Kidney (tissue), 14 donors: Measurements from ENCODE around the gene INAFM2. TPM values are rescaled to one million over a fixed set of nuclear protein-coding genes. Genes with fewer than 3 reads are reported as not detected.

Experiments
- DNase-seq, 5 donors: peaks; one replicate each; pipeline ENCODE4 v3.0.0-alpha.2; 2013 to 2020
- FAIRE-seq: peaks from 2 replicates; lab custom pipeline; 2012; peaks lifted over from hg19 to GRCh38; lab: Jason Lieb, UNC
- H3K27ac ChIP-seq, 2 donors: one replicate each; pipeline ENCODE4 v1.7.0; 2013; ENCODE audit warnings: low read depth in 2 of 2, low read length in 2 of 2, inconsistent platforms in 1 of 2
- H3K27me3 ChIP-seq: one replicate; pipeline ENCODE4 v1.7.1; 2013; ENCODE audit warnings: low read length, inconsistent platforms; ENCODE audit not compliant: control insufficient read depth, insufficient read depth
- H3K36me3 ChIP-seq, 3 donors: one replicate each; pipeline versions ENCODE4 v1.7.0 to v1.7.1; 2013; ENCODE audit warnings: low read length in 3 of 3, control low read depth in 1 of 3, inconsistent platforms in 1 of 3; ENCODE audit not compliant: insufficient read depth in 3 of 3, control insufficient read depth in 2 of 3
- H3K4me1 ChIP-seq, 3 donors: one replicate each; pipeline versions ENCODE4 v1.7.0 to v1.7.1; 2013; ENCODE audit warnings: low read length in 3 of 3, inconsistent platforms in 1 of 3, low read depth in 1 of 3; ENCODE audit not compliant: control insufficient read depth in 2 of 3, insufficient read depth in 2 of 3
- H3K4me3 ChIP-seq, 3 donors: one replicate each; pipeline versions ENCODE4 v1.7.0 to v1.8.1; 2013; ENCODE audit warnings: low read length in 3 of 3, control low read depth in 1 of 3, inconsistent platforms in 1 of 3
- H3K9ac ChIP-seq, 3 donors: one replicate each; pipeline versions ENCODE4 v1.7.0 to v1.7.1; 2013; ENCODE audit warnings: low read length in 3 of 3, control low read depth in 1 of 3, inconsistent platforms in 1 of 3
- H3K9me3 ChIP-seq, 3 donors: one replicate each; pipeline versions ENCODE4 v1.7.0 to v1.7.1; 2013; ENCODE audit warnings: low read length in 3 of 3, control low read depth in 1 of 3, inconsistent platforms in 1 of 3; ENCODE audit not compliant: control insufficient read depth in 2 of 3, insufficient read depth in 1 of 3
- CTCF ChIP-seq: IDR thresholded peaks from 3 replicates; pipeline ENCODE4 v1.5.1; 2012; ENCODE audit warnings: mild to moderate bottlenecking, moderate library complexity, borderline replicate concordance; ENCODE audit not compliant: insufficient read depth; ENCODE audit errors: extremely low read depth
- intact Hi-C: fragments of 100-400 bp; cut with DNase I; formaldehyde crosslinking; loops from one replicate; pipeline ENCODE4 v1.11.1; 2022
- polyA plus RNA-seq: library from polyadenylated mRNA; stranded (reverse); fragments of 350-450 nt; fragmentation: Illumina TruSeq; extraction: RNeasy Lipid Tissue Mini Kit (QIAGEN cat#74804); gene quantifications from one replicate; pipeline ENCODE4 v1.2.3, GENCODE V29; 2014; ENCODE audit warnings: low read depth, low replicate concordance; ENCODE audit not compliant: insufficient read depth
- total RNA-seq: library from RNA; stranded (reverse); fragmentation: NEBNext Ultra II Directional; extraction: Animal tissue kit (Norgen Biotek cat#: 25700); gene quantifications from one replicate; pipeline ENCODE4 v1.2.1, GENCODE V29; 2021
- donor health status: control.
- donor health status: control.
- donor health status: control.
- donor health status: control.
- donor health status: control.
- donor health status: DM: yes; HTN: yes; CAD: no.
- donor health status: Normal renal cell carcinoma (clear cell type).

INAFM2 gene
- total and polyA plus RNA-seq, 2 donors from 2014 or later: 14.7 to 21.6 TPM

GRCh38 chr15:40285554-40286011 is 37.9 kb upstream of the INAFM2 start:
- no peak for FAIRE-seq
- Histone ChIP-seq H3K27ac (no peak overlapping the region), H3K4me3 (no peak overlapping the region), H3K27me3 (peaks cover 16% of the 10 kb centered on the region), H3K36me3 (no peaks in the 10 kb centered on the region), H3K9me3 (no peaks in the 10 kb centered on the region), H3K4me1 (peaks cover 0 to 14% (median 10%) of the 10 kb centered on the region in 3 donors), H3K9ac (no peak overlapping the region)
- no peak for TF ChIP-seq CTCF
- intact Hi-C loops: no loop called here
- DNase-seq: no peak

GRCh38 chr15:40286061-40286532 is 37.4 kb upstream of the INAFM2 start:
- Histone ChIP-seq H3K36me3 (no peaks in the 10 kb centered on the region), H3K27me3 (peaks cover 11% of the 10 kb centered on the region), H3K27ac (no peak overlapping the region), H3K4me1 (peaks cover 0 to 17% (median 10%) of the 10 kb centered on the region in 3 donors), H3K9me3 (no peaks in the 10 kb centered on the region), H3K9ac (no peak overlapping the region), H3K4me3 (no peak overlapping the region)
- intact Hi-C loops: no loop called here
- FAIRE-seq (no peak), DNase-seq (no peak)
- no peak for TF ChIP-seq CTCF

- Histone ChIP-seq H3K27me3 (peaks cover 9% of the 10 kb centered on the region), H3K9me3 (no peaks in the 10 kb centered on the region), H3K9ac (no peak overlapping the region), H3K4me1 (peaks cover 0 to 18% (median 10%) of the 10 kb centered on the region in 3 donors), H3K4me3 (no peak overlapping the region), H3K27ac (no peak overlapping the region), H3K36me3 (no peaks in the 10 kb centered on the region)
- no peak for DNase-seq
- intact Hi-C loops: no loop called here
- FAIRE-seq: no peak
- no peak for TF ChIP-seq CTCF
These were observed 36.7 kb upstream of the INAFM2 start for GRCh38 chr15:40286794-40287193.

- FAIRE-seq (no peak), DNase-seq (no peak)
- no peak for TF ChIP-seq CTCF
- H3K9me3 ChIP-seq: no peaks in the 10 kb centered on the region
- no peaks in the 10 kb centered on the region for H3K36me3 ChIP-seq
- H3K4me1 ChIP-seq: peaks cover 0 to 12% (median 10%) of the 10 kb centered on the region in 3 donors
- H3K4me3 ChIP-seq: no peak overlapping the region
- no peak overlapping the region for H3K9ac ChIP-seq
- H3K27me3 ChIP-seq: peaks cover 9% of the 10 kb centered on the region
- intact Hi-C loops: no loop called here
- no peak overlapping the region for H3K27ac ChIP-seq
These were observed 36.0 kb upstream of the INAFM2 start for GRCh38 chr15:40287505-40287904.
